HCEC 1CT (cell line): ENCODE data around the gene TNFSF9.
"Not testable (repeated sequence)": the region's sequence is repeated elsewhere in the genome, so short reads cannot be mapped to it uniquely, and the experiment has no call there.

ENCODE experiments used
- DNase-seq: peaks from one replicate; pipeline ENCODE4 v3.0.0-alpha.2; 2017

Gene TNFSF9

GRCh38 chr19:6573350-6573749 lies 42.5 kb downstream of the TNFSF9 start:
- no peak for DNase-seq

- no peak for DNase-seq
Measured at GRCh38 chr19:6576869-6577475, 46.1 kb downstream of the TNFSF9 start.

- no peak for DNase-seq
Measured at GRCh38 chr19:6577476-6578125, 46.8 kb downstream of the TNFSF9 start.

- DNase-seq: no peak
Measured at GRCh38 chr19:6579450-6580178, 48.8 kb downstream of the TNFSF9 start.

GRCh38 chr19:6580313-6580712 lies 49.5 kb downstream of the TNFSF9 start:
- peak; percentile 91 for DNase-seq

GRCh38 chr19:6582515-6583484 lies 52.0 kb downstream of the TNFSF9 start:
- DNase-seq: not testable (repeated sequence)
